HG03558 (cell line): Measurements from ENCODE around the gene MLLT1.
A peak's percentile ranks its signal among the peaks of the same experiment; 100 is the strongest.

Experiments used
- ATAC-seq: cut with Tn5 transposase; IDR thresholded peaks from one replicate; pipeline ENCODE4 v1.9.1; 2021; ENCODE audit warnings: moderate number of reproducible peaks; ENCODE audit not compliant: unreplicated experiment; ENCODE audit errors: extremely low read depth

Gene MLLT1

GRCh38 chr19:6213696-6214641 lies 65.8 kb downstream of the MLLT1 start:
- no peak for ATAC-seq

- no peak for ATAC-seq
These were observed 66.5 kb downstream of the MLLT1 start for GRCh38 chr19:6213266-6213595.

GRCh38 chr19:6212403-6213265 lies 67.1 kb downstream of the MLLT1 start:
- no peak for ATAC-seq

- no peak for ATAC-seq
These were observed 68.0 kb downstream of the MLLT1 start for GRCh38 chr19:6211632-6212402.

GRCh38 chr19:6210721-6211600 lies 68.8 kb downstream of the MLLT1 start:
- ATAC-seq, result no peak

- no peak for ATAC-seq
These were observed 69.7 kb downstream of the MLLT1 start for GRCh38 chr19:6210091-6210490.

GRCh38 chr19:6209680-6210079 lies 70.1 kb downstream of the MLLT1 start:
- no peak for ATAC-seq

- ATAC-seq, result no peak
These were observed 70.5 kb downstream of the MLLT1 start for GRCh38 chr19:6209233-6209632.

GRCh38 chr19:6204866-6205723 lies 74.7 kb downstream of the MLLT1 start:
- no peak for ATAC-seq

GRCh38 chr19:6204212-6204611 lies 75.6 kb downstream of the MLLT1 start:
- ATAC-seq, result no peak

GRCh38 chr19:6199240-6199994 lies 80.4 kb downstream of the MLLT1 start:
- peak; percentile 55 for ATAC-seq

GRCh38 chr19:6198896-6199239 lies 80.9 kb downstream of the MLLT1 start:
- no peak for ATAC-seq

GRCh38 chr19:6196361-6196760 lies 83.4 kb downstream of the MLLT1 start:
- ATAC-seq, result no peak

GRCh38 chr19:6188811-6189210 lies 91.0 kb downstream of the MLLT1 start:
- no peak for ATAC-seq

GRCh38 chr19:6187374-6187773 lies 92.4 kb downstream of the MLLT1 start:
- no peak for ATAC-seq

GRCh38 chr19:6185835-6186834 lies 93.6 kb downstream of the MLLT1 start:
- no peak for ATAC-seq
